Ecto neural progenitor cell (in vitro differentiated cells): ENCODE measurements around the gene PIK3C2A.
A peak's percentile ranks its signal among the peaks of the same experiment; 100 is the strongest.
"Not testable (repeated sequence)": the region's sequence is repeated elsewhere in the genome, so short reads cannot be mapped to it uniquely, and the experiment has no call there.

ENCODE experiments used
- DNase-seq: peaks from one replicate; pipeline ENCODE4 v3.0.0-alpha.2; 2018; ENCODE audit warnings: low spot score

The PIK3C2A gene

DNA sequence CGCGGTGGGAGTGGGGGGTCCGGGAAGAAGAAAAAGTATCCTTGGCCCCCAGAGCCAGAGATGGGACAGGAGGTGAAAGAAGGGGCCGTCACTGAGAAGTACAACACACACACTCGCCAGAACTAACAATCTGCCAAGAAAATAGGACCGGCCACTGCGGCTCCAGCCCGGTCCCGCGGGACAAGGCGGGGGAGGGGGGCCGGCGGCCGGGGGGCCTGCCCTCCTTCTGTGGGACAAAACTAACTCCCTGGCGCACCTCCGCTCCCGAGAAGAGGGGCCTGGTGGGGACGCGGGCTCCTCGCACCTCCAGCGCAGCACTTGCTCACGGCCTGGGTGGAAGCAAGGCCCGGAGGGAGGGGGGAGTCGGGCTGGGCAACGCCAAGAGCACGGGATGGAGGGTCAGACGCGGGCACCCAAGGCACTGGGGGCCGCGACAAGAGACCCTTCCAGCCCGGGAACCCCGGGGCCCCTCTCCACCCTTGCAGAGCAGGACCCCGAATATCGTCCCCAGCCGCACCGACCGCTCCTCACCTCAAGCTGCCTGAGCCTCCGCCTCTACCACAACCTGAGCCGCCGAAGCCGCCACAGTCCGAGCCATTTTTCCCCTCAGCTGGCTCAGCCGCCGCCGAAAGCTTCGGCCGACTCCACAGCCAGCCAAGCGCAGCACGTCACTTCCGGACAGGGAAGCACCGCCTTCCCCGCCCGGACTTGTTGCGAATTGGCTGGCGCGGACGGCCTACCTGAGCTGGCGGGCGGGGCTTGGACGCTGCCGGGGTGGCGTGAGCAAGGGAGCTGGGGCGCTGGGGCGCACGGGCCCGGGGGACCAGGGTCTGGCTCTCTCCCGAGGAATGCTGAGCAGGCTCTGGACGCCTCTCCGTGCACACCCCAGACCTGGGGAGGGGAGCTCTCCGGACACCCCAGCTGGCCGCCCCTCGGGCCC is at the start of gene PIK3C2A:
Gene PIK3C2A, minus strand, starts transcription at position 670 of the 940 bp plus-strand sequence. CDS start 38,245 bp downstream, outside the sequence.
- peak; percentile 98 for DNase-seq

DNA sequence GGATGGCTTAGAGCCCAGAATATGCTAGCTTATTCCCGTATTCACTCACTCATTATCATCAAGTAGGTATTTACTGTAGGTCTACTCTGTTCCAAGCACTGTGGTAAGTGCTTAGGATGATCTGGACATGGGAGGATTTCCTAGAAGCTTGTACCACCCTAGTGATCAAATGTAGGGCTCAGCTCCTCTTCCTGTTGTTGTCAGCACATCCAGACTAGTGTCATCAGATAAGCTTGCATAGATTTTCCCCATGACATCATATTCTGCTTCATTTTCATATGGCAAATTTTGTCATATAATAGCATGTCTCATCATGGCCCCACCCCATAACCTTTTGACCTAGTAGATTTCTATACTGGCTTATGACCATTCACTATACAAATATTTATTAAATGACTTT is 49.4 kb upstream of the PIK3C2A start:
- DNase-seq = no peak

GRCh38 chr11:17256512-17256911 is 48.7 kb upstream of the PIK3C2A start:
- DNase-seq = no peak

DNA sequence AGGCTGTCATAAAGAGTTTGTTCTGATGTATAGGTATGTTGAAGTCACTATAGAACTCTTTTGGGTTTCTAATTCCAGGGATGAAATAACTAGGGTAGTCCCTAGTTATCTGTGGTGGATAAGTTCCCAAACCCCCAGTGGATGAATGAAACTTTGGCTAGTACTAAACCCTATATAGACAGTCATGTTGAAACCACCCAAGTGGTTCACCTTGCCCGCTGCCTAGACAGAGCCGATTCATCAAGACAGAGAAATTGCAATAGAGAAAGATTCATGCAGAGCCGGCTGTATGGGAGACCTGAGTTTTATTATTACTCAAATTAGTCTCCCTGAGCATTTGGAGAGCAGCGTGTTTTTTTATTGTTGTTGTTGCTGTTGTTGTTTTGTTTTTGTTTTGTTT is 44.9 kb upstream of the PIK3C2A start:
- DNase-seq = no peak

- no peak for DNase-seq
Measured at GRCh38 chr11:17250561-17251350, 43.0 kb upstream of the PIK3C2A start.

- no peak for DNase-seq
Measured at GRCh38 chr11:17244046-17244445, 36.3 kb upstream of the PIK3C2A start.

- not testable (repeated sequence) for DNase-seq
Measured at GRCh38 chr11:17242954-17243353, 35.2 kb upstream of the PIK3C2A start.

GRCh38 chr11:17240780-17241179 is 33.0 kb upstream of the PIK3C2A start:
- DNase-seq = no peak

DNA sequence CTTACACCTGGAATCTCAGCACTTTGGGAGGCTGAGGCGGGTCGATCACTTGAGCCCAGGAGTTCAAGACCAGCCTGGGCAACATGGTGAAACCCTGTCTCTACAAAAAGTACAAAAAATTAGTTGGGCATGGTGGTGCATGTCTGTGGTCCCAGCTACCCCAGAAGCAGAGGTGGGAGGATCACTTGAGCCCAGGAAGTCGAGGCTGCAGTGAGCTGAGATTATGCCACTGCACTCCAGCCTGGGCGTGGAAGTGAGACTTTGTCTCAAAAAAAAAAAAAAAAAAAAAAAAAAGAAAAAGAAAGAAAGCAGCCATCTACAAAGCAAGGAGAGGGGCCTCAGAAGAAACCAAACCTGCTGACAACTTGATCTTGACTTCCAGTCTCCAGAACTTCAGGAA is 32.1 kb upstream of the PIK3C2A start:
- DNase-seq = not testable (repeated sequence)

GRCh38 chr11:17238377-17238776 is 30.6 kb upstream of the PIK3C2A start:
- no peak for DNase-seq

GRCh38 chr11:17233101-17233500 is 25.3 kb upstream of the PIK3C2A start:
- DNase-seq = no peak

GRCh38 chr11:17230867-17231851 is 23.4 kb upstream of the PIK3C2A start:
- DNase-seq = no peak

DNA sequence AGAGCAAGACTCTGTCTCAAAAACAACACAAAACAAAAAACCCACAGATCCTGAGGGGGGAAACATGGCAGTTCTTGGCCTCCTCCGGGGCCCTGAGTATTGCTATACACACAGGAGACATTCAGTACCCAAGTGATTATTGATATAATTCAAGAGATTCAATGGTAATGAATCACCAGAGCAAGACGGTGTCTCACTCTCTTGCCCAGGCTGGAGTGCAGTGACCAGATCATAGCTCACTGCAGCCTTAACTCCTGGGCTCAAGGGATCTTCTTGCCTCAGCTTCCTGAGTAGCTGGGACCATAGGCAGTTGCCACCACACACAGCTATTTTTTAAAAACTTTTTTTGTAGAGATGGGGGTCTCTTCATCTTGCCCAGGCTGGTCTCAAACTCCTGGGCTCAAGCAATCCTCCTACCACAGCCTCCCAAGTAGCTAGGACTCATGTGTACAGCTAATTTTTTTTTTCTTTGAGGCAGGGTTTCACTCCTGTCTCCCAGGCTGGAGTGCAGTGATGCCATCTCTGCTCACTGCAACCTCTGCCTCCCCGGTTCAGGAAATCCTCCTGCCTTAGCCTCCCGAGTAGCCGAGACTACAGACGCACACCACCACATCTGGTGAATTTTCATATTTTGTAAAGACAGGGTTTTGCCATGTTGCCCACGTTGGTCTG is 21.8 kb upstream of the PIK3C2A start:
- DNase-seq = no peak

DNA sequence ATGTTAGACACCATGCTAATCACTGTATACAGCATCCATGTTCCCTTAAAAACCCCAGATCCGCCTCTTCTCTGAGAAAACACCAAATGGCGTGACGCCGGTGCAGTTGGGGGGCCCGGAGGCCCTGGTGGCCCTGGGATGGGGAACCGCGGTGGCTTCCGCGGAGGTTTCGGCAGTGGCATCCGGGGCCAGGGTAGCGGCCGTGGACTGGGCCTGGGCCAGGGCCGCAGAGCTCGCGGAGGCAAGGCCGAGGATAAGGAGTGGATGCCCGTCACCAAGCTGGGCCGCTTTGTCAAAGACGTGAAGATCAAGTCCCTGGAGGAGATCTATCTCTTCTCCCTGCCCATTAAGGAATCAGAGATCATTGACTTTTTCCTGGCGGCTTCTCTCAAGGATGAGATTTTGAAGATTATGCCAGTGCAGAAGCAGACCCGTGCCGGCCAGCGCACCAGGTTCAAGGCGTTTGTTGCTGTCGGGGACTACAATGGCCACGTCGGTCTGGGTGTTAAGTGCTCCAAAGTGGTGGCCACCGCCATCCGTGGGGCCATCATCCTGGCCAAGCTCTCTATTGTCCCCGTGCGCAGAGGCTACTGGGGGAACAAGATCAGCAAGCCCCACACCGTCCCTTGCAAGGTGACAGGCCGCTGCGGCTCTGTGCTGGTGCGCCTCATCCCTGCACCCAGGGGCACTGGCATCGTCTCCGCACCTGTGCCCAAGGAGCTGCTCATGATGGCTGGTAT is 20.6 kb upstream of the PIK3C2A start:
- not testable (repeated sequence) for DNase-seq

- no peak for DNase-seq
Measured at GRCh38 chr11:17224727-17225126, 16.9 kb upstream of the PIK3C2A start.

DNA sequence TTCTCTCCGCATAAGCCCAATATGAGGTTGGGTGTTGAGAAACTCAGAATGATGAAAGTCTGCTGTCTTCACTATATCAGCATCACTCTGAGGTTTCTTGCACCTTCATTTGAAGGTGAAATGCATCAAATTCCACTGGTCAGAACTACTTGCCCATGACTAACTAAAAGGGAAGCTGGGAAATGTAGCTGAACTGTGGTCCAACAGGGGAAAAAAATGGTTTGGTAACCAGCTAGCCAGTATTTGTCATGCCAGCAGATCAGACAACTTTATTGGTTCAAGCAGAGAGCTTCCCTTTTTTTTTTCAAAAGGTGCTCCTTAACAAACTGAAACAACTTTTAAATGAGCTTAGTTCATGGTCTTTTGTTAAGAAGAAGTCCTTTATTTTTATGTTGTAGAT is 14.2 kb upstream of the PIK3C2A start:
- no peak for DNase-seq

DNA sequence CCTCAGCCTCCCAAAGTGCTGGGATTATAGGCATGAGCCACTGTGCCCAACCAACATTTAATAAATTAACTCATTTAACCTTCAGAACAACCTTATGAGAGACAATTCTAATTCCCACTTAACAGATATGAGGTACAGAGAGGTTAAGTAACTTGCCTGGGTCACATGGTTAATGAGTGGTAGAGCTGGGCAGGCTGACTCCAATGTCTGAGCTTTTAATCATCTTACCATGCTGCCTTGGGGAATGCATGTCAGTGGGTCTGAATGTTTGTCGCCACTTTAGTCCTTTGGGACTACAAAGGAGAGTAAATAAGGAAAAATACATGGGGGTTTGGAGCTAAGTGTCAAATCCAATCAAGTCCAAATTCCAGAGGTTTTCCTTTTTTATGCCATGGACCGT is 11.2 kb upstream of the PIK3C2A start:
- no peak for DNase-seq

GRCh38 chr11:17218403-17218802 is 10.6 kb upstream of the PIK3C2A start:
- DNase-seq = no peak

DNA sequence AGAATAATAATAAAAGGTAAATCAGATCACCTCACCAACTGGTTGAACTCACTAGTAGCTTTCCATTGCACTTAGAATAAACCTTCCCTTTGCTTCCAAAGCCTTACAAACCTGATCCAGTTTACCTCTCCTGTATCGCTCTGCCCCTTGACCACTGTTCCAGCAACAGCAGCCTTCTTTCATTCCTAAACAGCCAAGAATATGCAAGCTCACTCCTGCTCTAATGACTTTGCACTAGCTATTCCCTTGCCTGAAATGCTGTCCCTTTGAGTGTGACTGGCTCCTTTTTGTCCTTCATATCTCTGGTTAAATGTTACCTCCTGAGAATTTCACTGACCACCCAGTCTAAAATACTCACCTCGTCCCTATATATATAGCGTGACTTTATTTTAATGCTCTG is 9.6 kb upstream of the PIK3C2A start:
- DNase-seq = no peak

DNA sequence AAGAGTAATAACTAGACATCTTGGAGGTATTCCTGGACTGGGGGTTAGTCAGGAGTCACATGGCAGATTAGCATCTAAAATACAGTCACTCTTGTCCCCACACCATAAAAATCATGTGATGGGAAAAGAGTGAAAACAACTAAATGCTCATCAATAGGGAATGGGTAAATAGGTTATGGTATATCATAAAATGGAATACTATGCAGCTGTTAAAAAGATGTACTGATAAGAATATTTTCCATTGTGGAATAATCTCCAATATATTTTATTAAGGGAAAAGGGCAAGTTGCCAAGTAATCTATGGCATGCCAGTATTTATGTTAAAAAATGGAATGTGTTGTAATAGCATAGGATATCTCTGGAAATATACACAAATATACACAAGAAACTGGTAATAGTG is 6.6 kb upstream of the PIK3C2A start:
- DNase-seq = no peak

DNA sequence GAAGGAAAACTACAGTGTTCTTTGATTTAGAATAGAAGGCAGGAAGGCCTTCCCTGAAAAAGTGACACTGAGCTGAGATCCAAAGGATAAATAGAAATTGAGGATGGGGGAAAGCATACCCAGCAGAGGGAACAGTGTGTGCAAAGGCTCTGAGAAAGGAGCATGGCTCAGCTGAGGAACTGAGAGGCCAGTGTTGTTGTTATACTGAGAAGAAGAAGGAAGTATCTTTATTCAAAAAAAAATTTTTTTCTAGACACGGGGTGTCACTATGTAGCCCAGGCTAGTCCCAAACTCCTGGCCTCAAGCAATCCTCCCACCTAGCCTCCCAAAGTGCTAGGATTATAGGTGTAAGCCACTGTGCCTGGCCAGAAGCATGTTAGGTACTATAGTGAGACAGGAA is 3.5 kb upstream of the PIK3C2A start:
- DNase-seq = no peak
